Neural progenitor cell (in vitro differentiated cells): ENCODE data around the gene SLC39A6. TPM values are rescaled to one million over a fixed set of nuclear protein-coding genes. Genes with fewer than 3 reads are reported as not detected.

Source experiments
- DNase-seq: peaks from one replicate; pipeline ENCODE4 v3.0.0-alpha.2; 2016; ENCODE audit warnings: low spot score
- H2AFZ ChIP-seq: fragments of 200-600 bp; sonication (generic); replicated peaks from 2 replicates; pipeline ENCODE4 v1.6.1; 2016; ENCODE audit warnings: antibody characterized with exemption
- H3F3A ChIP-seq: fragments of 200-600 bp; sonication (generic); 2 replicates; pipeline ENCODE4 v1.6.1; 2016; ENCODE audit warnings: antibody characterized with exemption, low read depth
- H3K27ac ChIP-seq: fragments of 200-600 bp; sonication (generic); 2 replicates; pipeline ENCODE4 v1.5.1; 2016; ENCODE audit warnings: mild to moderate bottlenecking
- H3K27me3 ChIP-seq: fragments of 200-600 bp; sonication (generic); 2 replicates; pipeline ENCODE4 v1.6.1; 2016; ENCODE audit warnings: mild to moderate bottlenecking, moderate library complexity
- H3K36me3 ChIP-seq: fragments of 200-600 bp; sonication (generic); 2 replicates; pipeline ENCODE4 v1.5.1; 2016
- H3K4me1 ChIP-seq: fragments of 200-600 bp; sonication (generic); 2 replicates; pipeline ENCODE4 v1.6.1; 2016; ENCODE audit warnings: mixed run types
- H3K4me2 ChIP-seq: fragments of 200-600 bp; sonication (generic); 2 replicates; pipeline ENCODE4 v1.6.1; 2016
- H3K4me3 ChIP-seq: fragments of 200-600 bp; sonication (generic); 2 replicates; pipeline ENCODE4 v1.5.1; 2016
- H3K79me2 ChIP-seq: fragments of 200-600 bp; sonication (generic); 2 replicates; pipeline ENCODE4 v1.6.1; 2016; ENCODE audit warnings: low read depth
- H3K9ac ChIP-seq: fragments of 200-600 bp; sonication (generic); 2 replicates; pipeline ENCODE4 v1.6.1; 2016
- H3K9me3 ChIP-seq: fragments of 200-600 bp; sonication (generic); 2 replicates; pipeline ENCODE4 v1.5.1; 2016; ENCODE audit warnings: low read depth
- H4K20me1 ChIP-seq: fragments of 200-600 bp; sonication (generic); 2 replicates; pipeline ENCODE4 v1.6.1; 2016; ENCODE audit warnings: low read depth
- H3K27ac Mint-ChIP-seq: 3 replicates; pipeline ENCODE4 v1.8.0; 2021; ENCODE audit warnings: mixed read lengths
- H3K27me3 Mint-ChIP-seq: 2 replicates; pipeline ENCODE4 v1.8.0; 2022; ENCODE audit warnings: low read depth, mild to moderate bottlenecking, inconsistent platforms, moderate library complexity, mixed read lengths; ENCODE audit not compliant: insufficient read depth
- H3K36me3 Mint-ChIP-seq: 3 replicates; pipeline ENCODE4 v1.8.0; 2021; ENCODE audit warnings: mixed read lengths
- H3K4me1 Mint-ChIP-seq: 3 replicates; pipeline ENCODE4 v1.8.0; 2021; ENCODE audit warnings: mixed read lengths
- H3K4me3 Mint-ChIP-seq: 3 replicates; pipeline ENCODE4 v1.8.0; 2021; ENCODE audit warnings: mild to moderate bottlenecking, moderate library complexity, mixed read lengths
- H3K9me3 Mint-ChIP-seq: 3 replicates; pipeline ENCODE4 v1.8.0; 2020; ENCODE audit warnings: mixed read lengths
- CTCF ChIP-seq: fragments of 200-600 bp; sonication (generic); IDR thresholded peaks from 2 replicates; pipeline ENCODE4 v1.5.1; 2017; ENCODE audit warnings: antibody characterized with exemption, mild to moderate bottlenecking
- EZH2 ChIP-seq: fragments of 200-600 bp; sonication (generic); IDR thresholded peaks from 2 replicates; pipeline ENCODE4 v1.6.1; 2017; ENCODE audit warnings: antibody characterized with exemption, mild to moderate bottlenecking, moderate library complexity
- EZH2phosphoT487 ChIP-seq: fragments of 200-600 bp; sonication (generic); IDR thresholded peaks from 2 replicates; pipeline ENCODE4 v1.6.1; 2017; ENCODE audit warnings: antibody characterized with exemption
- total RNA-seq: library from RNA; depleted of rRNA; stranded (reverse); fragments of >200 nt; gene quantifications from 2 replicates; pipeline ENCODE4 v1.2.3, GENCODE V29; 2015; ENCODE audit warnings: low replicate concordance

SLC39A6 gene
- total RNA-seq, 1 donor from 2014 or later = 92.5 TPM

GRCh38 chr18:36149514-36150289 is 20.6 kb upstream of the SLC39A6 start:
- no peaks in the 10 kb centered on the region for H3K27me3 ChIP-seq
- H3K9me3 ChIP-seq = no peaks in the 10 kb centered on the region
- peaks cover 38% of the 10 kb centered on the region for H3K36me3 Mint-ChIP-seq
- no peaks in the 10 kb centered on the region for H3F3A ChIP-seq
- H3K4me2 ChIP-seq = no peak overlapping the region
- no peak overlapping the region for H3K9ac ChIP-seq
- H2AFZ ChIP-seq = no peak overlapping the region
- H3K9me3 Mint-ChIP-seq = no peaks in the 10 kb centered on the region
- H3K4me1 ChIP-seq = no peaks in the 10 kb centered on the region
- H3K4me3 Mint-ChIP-seq = no peak overlapping the region
- no peaks in the 10 kb centered on the region for H3K4me1 Mint-ChIP-seq
- H4K20me1 ChIP-seq = no peaks in the 10 kb centered on the region
- H3K79me2 ChIP-seq = no peaks in the 10 kb centered on the region
- no peak overlapping the region for H3K4me3 ChIP-seq
- TF ChIP-seq EZH2phosphoT487 = no peak
- TF ChIP-seq CTCF = no peak
- no peak for TF ChIP-seq EZH2
- no peaks in the 10 kb centered on the region for H3K27me3 Mint-ChIP-seq
- H3K27ac ChIP-seq = no peak overlapping the region
- no peak for DNase-seq
- H3K27ac Mint-ChIP-seq = no peak overlapping the region
- peaks cover 20% of the 10 kb centered on the region for H3K36me3 ChIP-seq

GRCh38 chr18:36143391-36143790 is 14.3 kb upstream of the SLC39A6 start:
- peaks cover 34% of the 10 kb centered on the region for H3K36me3 ChIP-seq
- TF ChIP-seq CTCF = no peak
- TF ChIP-seq EZH2phosphoT487 = no peak
- no peak for TF ChIP-seq EZH2
- no peaks in the 10 kb centered on the region for H3K9me3 ChIP-seq
- Mint-ChIP-seq H3K9me3 (no peaks in the 10 kb centered on the region), H3K27me3 (no peaks in the 10 kb centered on the region), H3K27ac (no peak overlapping the region), H3K36me3 (peaks cover 23% of the 10 kb centered on the region), H3K4me3 (no peak overlapping the region), H3K4me1 (no peaks in the 10 kb centered on the region)
- H3K4me3 ChIP-seq = no peak overlapping the region
- no peaks in the 10 kb centered on the region for H3F3A ChIP-seq
- no peaks in the 10 kb centered on the region for H3K27me3 ChIP-seq
- no peak overlapping the region for H2AFZ ChIP-seq
- H3K4me1 ChIP-seq = no peaks in the 10 kb centered on the region
- no peaks in the 10 kb centered on the region for H3K79me2 ChIP-seq
- H3K9ac ChIP-seq = no peak overlapping the region
- no peak overlapping the region for H3K4me2 ChIP-seq
- no peak overlapping the region for H3K27ac ChIP-seq
- H4K20me1 ChIP-seq = peaks cover 4% of the 10 kb centered on the region
- no peak for DNase-seq

DNA sequence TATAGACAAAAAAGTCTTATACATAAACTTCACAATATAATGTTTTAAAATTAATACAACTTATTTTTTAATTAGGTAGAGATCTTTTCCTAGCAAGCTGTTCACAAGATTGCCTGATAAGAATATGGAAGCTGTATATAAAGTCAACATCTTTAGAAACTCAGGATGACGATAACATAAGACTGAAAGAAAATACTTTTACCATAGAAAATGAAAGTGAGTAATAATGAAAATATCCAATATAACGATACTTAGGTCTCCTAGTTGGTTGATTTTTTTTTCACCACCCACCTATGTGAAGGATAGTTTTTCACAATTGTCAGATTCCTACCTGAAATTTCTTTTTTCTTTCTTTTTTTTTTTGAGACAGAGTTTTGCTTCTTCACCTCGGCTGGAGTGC is 13.6 kb upstream of the SLC39A6 start:
- no peak overlapping the region for H2AFZ ChIP-seq
- H3K4me3 ChIP-seq = no peak overlapping the region
- H3K9me3 ChIP-seq = no peaks in the 10 kb centered on the region
- H3K4me3 Mint-ChIP-seq = no peak overlapping the region
- H3K27me3 Mint-ChIP-seq = no peaks in the 10 kb centered on the region
- peaks cover 34% of the 10 kb centered on the region for H3K36me3 ChIP-seq
- no peaks in the 10 kb centered on the region for H3F3A ChIP-seq
- peaks cover 23% of the 10 kb centered on the region for H3K36me3 Mint-ChIP-seq
- H3K4me1 Mint-ChIP-seq = no peaks in the 10 kb centered on the region
- no peak overlapping the region for H3K9ac ChIP-seq
- peaks cover 4% of the 10 kb centered on the region for H4K20me1 ChIP-seq
- H3K27ac Mint-ChIP-seq = no peak overlapping the region
- no peaks in the 10 kb centered on the region for H3K79me2 ChIP-seq
- no peaks in the 10 kb centered on the region for H3K4me1 ChIP-seq
- H3K27ac ChIP-seq = no peak overlapping the region
- no peak for DNase-seq
- TF ChIP-seq EZH2phosphoT487 = no peak
- no peak for TF ChIP-seq EZH2
- TF ChIP-seq CTCF = no peak
- H3K9me3 Mint-ChIP-seq = no peaks in the 10 kb centered on the region
- H3K4me2 ChIP-seq = no peak overlapping the region
- H3K27me3 ChIP-seq = no peaks in the 10 kb centered on the region
